ENCODE results near the gene TMEM238.

TMEM238 gene

GRCh38 chr19:55350620-55351315 is 33.3 kb downstream of the TMEM238 start:
- no peak overlapping the region for H3K27ac ChIP-seq
- TF ChIP-seq CTCF (conservative IDR thresholded peaks at IDR 0.05) = no peak

- no peak for TF ChIP-seq CTCF (conservative IDR thresholded peaks at IDR 0.05)
- H3K27ac ChIP-seq = no peak overlapping the region
Observed at GRCh38 chr19:55348317-55349034, 35.6 kb downstream of the TMEM238 start.

- no peak for TF ChIP-seq CTCF (conservative IDR thresholded peaks at IDR 0.05)
- H3K27ac ChIP-seq = no peak overlapping the region
Observed at GRCh38 chr19:55347442-55348009, 36.6 kb downstream of the TMEM238 start.

GRCh38 chr19:55346725-55347441 is 37.2 kb downstream of the TMEM238 start:
- no peak overlapping the region for H3K27ac ChIP-seq
- no peak for TF ChIP-seq CTCF (conservative IDR thresholded peaks at IDR 0.05)

- no peak for TF ChIP-seq CTCF (conservative IDR thresholded peaks at IDR 0.05)
- no peak overlapping the region for H3K27ac ChIP-seq
Observed at GRCh38 chr19:55345818-55346724, 38.0 kb downstream of the TMEM238 start.

- H3K27ac ChIP-seq = no peak overlapping the region
- no peak for TF ChIP-seq CTCF (conservative IDR thresholded peaks at IDR 0.05)
Observed at GRCh38 chr19:55345101-55345817, 38.8 kb downstream of the TMEM238 start.
